Vagina (tissue), 2 donors: ENCODE measurements around the gene ELL2.

Source experiments
- POLR2AphosphoS5 ChIP-seq, 2 donors: sonication (generic); formaldehyde crosslinking; IDR thresholded peaks; one replicate each; pipeline ENCODE4 v1.9.0; 2017; ENCODE audit warnings: antibody characterized with exemption in 2 of 2, mild to moderate bottlenecking in 2 of 2, low read depth in 1 of 2; ENCODE audit not compliant: insufficient read depth in 1 of 2
- TF ChIP-seq, protein P1 (sequence below), 3 experiments: fragments of 450-650 bp in 2 of 3; fragments of 200-600 bp in 1 of 3; sonication (generic) in 1 of 3; IDR thresholded peaks; one replicate each; pipeline ENCODE4 v1.5.1; 2017 to 2019; ENCODE audit warnings: antibody characterized with exemption in 3 of 3, mild to moderate bottlenecking in 2 of 3, moderate library complexity in 2 of 3

GRCh38 chr5:95881833-95882232, 79.8 kb downstream of the ELL2 start:
- TF ChIP-seq, protein P1, sequence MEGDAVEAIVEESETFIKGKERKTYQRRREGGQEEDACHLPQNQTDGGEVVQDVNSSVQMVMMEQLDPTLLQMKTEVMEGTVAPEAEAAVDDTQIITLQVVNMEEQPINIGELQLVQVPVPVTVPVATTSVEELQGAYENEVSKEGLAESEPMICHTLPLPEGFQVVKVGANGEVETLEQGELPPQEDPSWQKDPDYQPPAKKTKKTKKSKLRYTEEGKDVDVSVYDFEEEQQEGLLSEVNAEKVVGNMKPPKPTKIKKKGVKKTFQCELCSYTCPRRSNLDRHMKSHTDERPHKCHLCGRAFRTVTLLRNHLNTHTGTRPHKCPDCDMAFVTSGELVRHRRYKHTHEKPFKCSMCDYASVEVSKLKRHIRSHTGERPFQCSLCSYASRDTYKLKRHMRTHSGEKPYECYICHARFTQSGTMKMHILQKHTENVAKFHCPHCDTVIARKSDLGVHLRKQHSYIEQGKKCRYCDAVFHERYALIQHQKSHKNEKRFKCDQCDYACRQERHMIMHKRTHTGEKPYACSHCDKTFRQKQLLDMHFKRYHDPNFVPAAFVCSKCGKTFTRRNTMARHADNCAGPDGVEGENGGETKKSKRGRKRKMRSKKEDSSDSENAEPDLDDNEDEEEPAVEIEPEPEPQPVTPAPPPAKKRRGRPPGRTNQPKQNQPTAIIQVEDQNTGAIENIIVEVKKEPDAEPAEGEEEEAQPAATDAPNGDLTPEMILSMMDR (IDR thresholded peaks at IDR 0.05) = no peak
- TF ChIP-seq POLR2AphosphoS5 (IDR thresholded peaks at IDR 0.05; ENCODE audit: insufficient read depth in 1 of 2, low read depth in 1 of 2) = no peak
